Measurements from ENCODE around the gene KLK13. TPM values are rescaled to one million over a fixed set of nuclear protein-coding genes. Genes with fewer than 3 reads are reported as not detected.

The KLK13 gene
- total and polyA plus RNA-seq, 12 donors = 0.11 to 0.47 TPM; not detected in 10

Other genes starting within 250 kb of the KLK13 start
- 1 to 10 TPM in 6 of 9 donors, not detected in 3; 1.4 to 8.6 (median 2.4) TPM for gene KLK1, start 241.3 kb downstream of the KLK13 start, total RNA-seq
- 10 to 100 TPM in 2 of 3 donors, 1 to 10 TPM in 1; 1.1 to 26.5 (median 11.2) TPM for gene KLK1, start 241.3 kb downstream of the KLK13 start, polyA plus RNA-seq
- 1 to 10 TPM in 4 of 9 donors, under 1 TPM in 3, not detected in 2; 0.28 to 5.1 (median 1.0) TPM for gene KLK15, start 231.5 kb downstream of the KLK13 start, total RNA-seq
- gene KLK15, start 231.5 kb downstream of the KLK13 start, polyA plus RNA-seq = 1 to 10 TPM in 1 of 3 donors, under 1 TPM in 2; 0.15 to 1.7 (median 0.34) TPM
- 1 to 10 TPM in 2 of 9 donors, under 1 TPM in 3, not detected in 4; 0.11 to 4.8 (median 0.98) TPM for gene KLK3, start 210.2 kb downstream of the KLK13 start, total RNA-seq
- gene KLK3, start 210.2 kb downstream of the KLK13 start, polyA plus RNA-seq = 10 to 100 TPM in 1 of 3 donors, 1 to 10 TPM in 1, under 1 TPM in 1; 0.35 to 26.0 (median 1.3) TPM
- gene KLK2, start 191.7 kb downstream of the KLK13 start, total RNA-seq = under 1 TPM in 1 of 9 donors, not detected in 8; 0.61 TPM
- gene KLK2, start 191.7 kb downstream of the KLK13 start, polyA plus RNA-seq = under 1 TPM in 1 of 3 donors, not detected in 2; 0.20 TPM
- gene KLK4, start 153.7 kb downstream of the KLK13 start, total RNA-seq = 10 to 100 TPM in 1 of 9 donors, 1 to 10 TPM in 3, under 1 TPM in 1, not detected in 4; 0.28 to 10.2 (median 2.2) TPM
- 10 to 100 TPM in 2 of 3 donors, under 1 TPM in 1; 0.42 to 16.8 (median 10.9) TPM for gene KLK4, start 153.7 kb downstream of the KLK13 start, polyA plus RNA-seq
- not detected for gene KLK5, start 112.1 kb downstream of the KLK13 start, total RNA-seq
- not detected for gene KLK5, start 112.1 kb downstream of the KLK13 start, polyA plus RNA-seq
- not detected for gene KLK6, start 95.5 kb downstream of the KLK13 start, total RNA-seq
- gene KLK6, start 95.5 kb downstream of the KLK13 start, polyA plus RNA-seq = not detected
- under 1 TPM in 1 of 9 donors, not detected in 8; 0.06 TPM for gene KLK7, start 81.2 kb downstream of the KLK13 start, total RNA-seq
- under 1 TPM in 1 of 3 donors, not detected in 2; 0.03 TPM for gene KLK7, start 81.2 kb downstream of the KLK13 start, polyA plus RNA-seq
- under 1 TPM in 1 of 9 donors, not detected in 8; 0.39 TPM for gene KLK8, start 63.5 kb downstream of the KLK13 start, total RNA-seq
- under 1 TPM in 2 of 3 donors, not detected in 1; 0.34 to 0.80 TPM for gene KLK8, start 63.5 kb downstream of the KLK13 start, polyA plus RNA-seq
- gene KLK10, start 45.4 kb downstream of the KLK13 start, total RNA-seq = 1 to 10 TPM in 1 of 9 donors, under 1 TPM in 3, not detected in 5; 0.23 to 1.4 (median 0.36) TPM
- gene KLK10, start 45.4 kb downstream of the KLK13 start, polyA plus RNA-seq = under 1 TPM in 2 of 3 donors, not detected in 1; 0.34 to 0.56 TPM
- gene KLK11, start 38.5 kb downstream of the KLK13 start, total RNA-seq = not detected
- under 1 TPM in 2 of 3 donors, not detected in 1; 0.07 to 0.32 TPM for gene KLK11, start 38.5 kb downstream of the KLK13 start, polyA plus RNA-seq
- not detected for gene KLK12, start 30.1 kb downstream of the KLK13 start, total RNA-seq
- under 1 TPM in 1 of 3 donors, not detected in 2; 0.17 TPM for gene KLK12, start 30.1 kb downstream of the KLK13 start, polyA plus RNA-seq
- gene KLK14, start 17.8 kb upstream of the KLK13 start, total RNA-seq = under 1 TPM in 2 of 9 donors, not detected in 7; 0.25 to 0.65 TPM
- gene KLK14, start 17.8 kb upstream of the KLK13 start, polyA plus RNA-seq = under 1 TPM in 2 of 3 donors, not detected in 1; 0.48 to 0.81 TPM
- gene CTU1, start 43.3 kb upstream of the KLK13 start, total RNA-seq = 10 to 100 TPM in 4 of 9 donors, 1 to 10 TPM in 5; 5.0 to 23.9 (median 9.8) TPM
- gene CTU1, start 43.3 kb upstream of the KLK13 start, polyA plus RNA-seq = 1 to 10 TPM; 1.1 to 7.3 (median 5.8) TPM
- gene SIGLEC9, start 59.8 kb upstream of the KLK13 start, total RNA-seq = 10 to 100 TPM in 6 of 9 donors, 1 to 10 TPM in 3; 1.5 to 29.7 (median 16.8) TPM
- gene SIGLEC9, start 59.8 kb upstream of the KLK13 start, polyA plus RNA-seq = 1 to 10 TPM; 3.6 to 7.6 (median 4.6) TPM
- 10 to 100 TPM in 5 of 9 donors, 1 to 10 TPM in 3, under 1 TPM in 1; 1.00 to 13.1 (median 10.1) TPM for gene SIGLEC7, start 77.2 kb upstream of the KLK13 start, total RNA-seq
- gene SIGLEC7, start 77.2 kb upstream of the KLK13 start, polyA plus RNA-seq = 1 to 10 TPM; 2.3 to 8.6 (median 3.8) TPM
- 10 to 100 TPM in 5 of 9 donors, 1 to 10 TPM in 4; 2.2 to 21.8 (median 12.9) TPM for gene CD33, start 160.0 kb upstream of the KLK13 start, total RNA-seq
- 10 to 100 TPM in 1 of 3 donors, 1 to 10 TPM in 2; 2.7 to 14.4 (median 4.9) TPM for gene CD33, start 160.0 kb upstream of the KLK13 start, polyA plus RNA-seq
- gene SIGLECL1, start 186.0 kb upstream of the KLK13 start, total RNA-seq = 1 to 10 TPM in 1 of 9 donors, not detected in 8; 1.0 TPM
- not detected for gene SIGLECL1, start 186.0 kb upstream of the KLK13 start, polyA plus RNA-seq
- 1 to 10 TPM in 3 of 9 donors, under 1 TPM in 4, not detected in 2; 0.13 to 2.3 (median 0.67) TPM for gene IGLON5, start 246.6 kb upstream of the KLK13 start, total RNA-seq
- gene IGLON5, start 246.6 kb upstream of the KLK13 start, polyA plus RNA-seq = 1 to 10 TPM; 1.3 to 3.4 (median 2.0) TPM